GM21619 (cell line): Measurements from ENCODE around the gene PGA3.
A peak's percentile ranks its signal among the peaks of the same experiment; 100 is the strongest.
"Not testable (repeated sequence)": the region's sequence is repeated elsewhere in the genome, so short reads cannot be mapped to it uniquely, and the experiment has no call there.

ENCODE experiments used
- ATAC-seq: cut with Tn5 transposase; IDR thresholded peaks from one replicate; pipeline ENCODE4 v1.9.1; 2021; ENCODE audit not compliant: unreplicated experiment

PGA3 gene

GRCh38 chr11:61248071-61248470 lies 44.8 kb downstream of the PGA3 start:
- ATAC-seq = not testable (repeated sequence)

GRCh38 chr11:61249201-61249600 lies 45.9 kb downstream of the PGA3 start:
- not testable (repeated sequence) for ATAC-seq

- ATAC-seq = not testable (repeated sequence)
These were observed 47.8 kb downstream of the PGA3 start for GRCh38 chr11:61250796-61251765.

- ATAC-seq = not testable (repeated sequence)
These were observed 49.0 kb downstream of the PGA3 start for GRCh38 chr11:61252332-61252731.

- peak; percentile 76 for ATAC-seq
These were observed 51.2 kb downstream of the PGA3 start for GRCh38 chr11:61254403-61255025.

GRCh38 chr11:61256710-61257482 lies 53.6 kb downstream of the PGA3 start:
- no peak for ATAC-seq

- ATAC-seq = no peak
These were observed 55.2 kb downstream of the PGA3 start for GRCh38 chr11:61258546-61258945.

GRCh38 chr11:61259363-61259762 lies 56.0 kb downstream of the PGA3 start:
- ATAC-seq = no peak
